Mesodermal cell (in vitro differentiated cells): ENCODE results near the gene CARD19.

Experiments
- H3K27ac ChIP-seq: 2 replicates; pipeline ENCODE4 v1.7.0; 2013; ENCODE audit warnings: mild to moderate bottlenecking, low read depth, low read length, moderate library complexity; ENCODE audit not compliant: severe bottlenecking
- H3K36me3 ChIP-seq: 2 replicates; pipeline ENCODE4 v1.7.1; 2013; ENCODE audit warnings: mild to moderate bottlenecking, low read length, moderate library complexity; ENCODE audit not compliant: control insufficient read depth, insufficient read depth
- H3K4me1 ChIP-seq: one replicate; pipeline ENCODE4 v1.7.1; 2013; ENCODE audit warnings: mild to moderate bottlenecking, low read length; ENCODE audit not compliant: insufficient read depth, control insufficient read depth, poor library complexity, severe bottlenecking
- H3K4me3 ChIP-seq: 2 replicates; pipeline ENCODE4 v1.7.0; 2013; ENCODE audit warnings: low read length, control low read depth, mild to moderate bottlenecking; ENCODE audit not compliant: insufficient read depth, poor library complexity, severe bottlenecking; ENCODE audit errors: extremely low read depth
- H3K9me3 ChIP-seq: 2 replicates; pipeline ENCODE4 v1.7.1; 2013; ENCODE audit warnings: mild to moderate bottlenecking, low read length, moderate library complexity; ENCODE audit not compliant: control insufficient read depth
- WGBS, 2 experiments: methylation state at CpG; one replicate each; pipeline ENCODE4 v1.1.5; 2013; ENCODE audit warnings: missing lambda C conversion rate in 2 of 2; ENCODE audit not compliant: insufficient coverage in 2 of 2; 5-methylcytosine and 5-hydroxymethylcytosine counted together

Gene CARD19

DNA sequence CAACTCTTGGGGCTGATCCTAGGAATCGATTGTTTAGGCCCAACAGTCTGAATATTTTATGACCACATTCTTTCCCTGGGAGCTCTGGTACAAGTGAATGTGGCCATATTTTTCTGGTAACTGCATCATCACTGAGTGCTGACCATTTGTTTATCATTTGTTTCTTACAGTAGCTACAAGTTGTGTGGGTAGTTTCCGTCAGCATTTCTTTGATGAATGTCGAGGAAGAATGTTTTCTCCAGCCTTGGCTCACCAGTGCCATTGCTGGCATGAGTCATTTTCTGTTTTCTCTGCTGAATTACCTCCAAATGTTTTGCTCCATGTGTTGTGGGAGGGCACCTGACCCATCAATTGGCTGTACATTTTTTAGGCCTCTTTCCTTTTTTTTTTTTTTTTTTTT is 14.1 kb upstream of the CARD19 start:
- Histone ChIP-seq H3K9me3 (no peaks in the 10 kb centered on the region), H3K4me3 (no peak overlapping the region), H3K27ac (no peak overlapping the region), H3K4me1 (no peaks in the 10 kb centered on the region), H3K36me3 (no peaks in the 10 kb centered on the region)
- 92 to 100% methylated on average over 2 to 3 of the region's 3 CpGs for WGBS, 2 experiments

DNA sequence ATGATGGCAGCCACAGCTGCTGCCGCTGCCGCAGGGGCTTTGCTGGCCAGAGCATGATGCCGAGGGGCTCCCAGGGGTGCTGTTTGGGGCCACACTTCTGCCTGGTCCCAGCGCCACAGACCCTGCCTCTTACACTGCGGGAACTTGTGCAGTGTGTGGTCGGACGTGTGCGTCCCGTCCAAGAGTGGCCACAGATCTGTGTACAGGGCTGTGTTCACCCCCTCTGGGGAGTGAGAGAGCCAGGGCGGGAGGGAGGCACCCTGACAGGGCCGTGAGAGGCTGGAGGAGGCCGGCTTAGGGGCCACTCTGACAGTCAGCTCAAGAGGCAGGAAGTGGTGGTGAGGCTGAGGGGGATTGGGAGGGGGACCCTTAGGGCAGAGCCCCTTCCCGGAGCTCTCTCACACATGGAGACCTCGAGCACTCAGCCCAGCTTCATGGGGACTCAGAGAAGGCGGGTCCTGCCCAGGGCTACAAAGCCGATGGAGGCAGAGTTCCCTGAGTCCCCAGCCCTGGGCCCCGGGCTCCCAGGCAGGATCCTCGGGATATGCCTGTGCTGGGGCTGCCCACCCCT is 13.1 kb upstream of the CARD19 start:
- WGBS, 2 experiments, result 79 to 90% methylated on average over 14 to 18 of the region's 18 CpGs
- Histone ChIP-seq H3K4me1 (no peaks in the 10 kb centered on the region), H3K27ac (no peak overlapping the region), H3K4me3 (no peak overlapping the region), H3K9me3 (no peaks in the 10 kb centered on the region), H3K36me3 (no peaks in the 10 kb centered on the region)

DNA sequence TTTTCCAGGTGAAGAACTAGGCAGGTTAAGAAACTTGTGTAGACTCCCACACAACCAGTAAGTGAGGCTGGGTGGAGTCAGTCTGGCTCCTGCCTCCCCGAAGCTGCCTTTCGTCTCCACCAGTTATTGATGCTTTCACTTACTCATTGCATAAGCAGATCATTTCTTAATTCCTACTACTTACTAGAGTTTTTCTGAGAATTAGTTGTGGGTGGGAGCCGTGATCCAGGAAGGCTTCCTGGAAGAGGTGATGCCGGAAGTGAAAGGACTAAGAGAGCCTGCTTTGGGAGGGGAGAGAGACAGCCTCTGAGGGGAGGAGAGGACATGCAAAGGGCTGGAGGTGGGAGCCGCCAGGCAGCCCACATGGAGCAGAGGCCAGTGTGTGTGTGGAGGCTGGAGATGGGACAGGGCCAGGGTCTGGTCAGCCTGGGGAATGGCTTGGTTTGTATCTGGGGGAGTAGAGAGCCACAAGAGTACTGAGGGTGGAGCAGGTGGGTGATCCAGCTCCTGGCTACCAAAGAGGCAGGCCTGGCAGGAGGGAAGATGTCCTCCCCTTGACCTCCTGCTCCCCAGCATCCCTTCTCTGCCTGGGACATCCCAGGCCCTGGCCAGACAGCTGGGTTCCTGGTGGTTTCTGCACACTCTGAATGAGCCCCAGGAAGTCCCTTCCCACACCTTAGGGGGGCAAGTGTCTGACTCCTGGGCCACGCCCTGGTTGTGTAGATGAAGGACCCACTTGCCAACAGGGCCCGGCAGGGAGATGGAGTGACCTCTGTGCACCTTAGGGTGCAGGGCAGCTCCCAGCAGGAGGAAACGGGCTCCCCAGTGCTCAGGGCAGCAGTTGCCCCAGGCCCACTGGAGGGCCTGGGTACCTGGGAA is 12.2 kb upstream of the CARD19 start:
- no peaks in the 10 kb centered on the region for H3K36me3 ChIP-seq
- no peak overlapping the region for H3K27ac ChIP-seq
- no peaks in the 10 kb centered on the region for H3K9me3 ChIP-seq
- 87 to 94% methylated on average over 4 to 6 of the region's 8 CpGs for WGBS, 2 experiments
- H3K4me3 ChIP-seq, result no peak overlapping the region
- no peaks in the 10 kb centered on the region for H3K4me1 ChIP-seq

DNA sequence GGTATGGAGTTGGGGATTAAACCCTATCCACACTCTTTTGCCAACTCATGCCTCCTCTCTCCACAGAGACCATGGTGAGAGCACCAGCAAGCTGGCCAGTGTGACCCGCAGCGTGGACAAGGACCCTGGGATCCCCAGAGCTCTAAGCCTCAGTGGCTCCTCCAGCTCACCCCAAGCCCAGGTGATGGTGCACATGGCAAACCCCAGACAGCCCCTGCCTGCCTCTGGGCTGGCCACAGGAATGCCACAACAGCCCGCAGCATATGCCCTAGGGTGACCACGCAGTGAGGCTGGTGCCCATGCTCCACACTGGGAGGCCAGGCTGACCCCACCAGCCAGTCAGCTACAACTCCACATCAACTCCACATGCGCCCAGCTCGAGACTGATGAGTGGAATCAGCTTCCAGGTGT is 11.5 kb upstream of the CARD19 start:
- no peaks in the 10 kb centered on the region for H3K4me1 ChIP-seq
- no peaks in the 10 kb centered on the region for H3K9me3 ChIP-seq
- no peaks in the 10 kb centered on the region for H3K36me3 ChIP-seq
- WGBS, 2 experiments, result 88 to 96% methylated on average over 4 to 6 of the region's 6 CpGs
- no peak overlapping the region for H3K27ac ChIP-seq
- no peak overlapping the region for H3K4me3 ChIP-seq

DNA sequence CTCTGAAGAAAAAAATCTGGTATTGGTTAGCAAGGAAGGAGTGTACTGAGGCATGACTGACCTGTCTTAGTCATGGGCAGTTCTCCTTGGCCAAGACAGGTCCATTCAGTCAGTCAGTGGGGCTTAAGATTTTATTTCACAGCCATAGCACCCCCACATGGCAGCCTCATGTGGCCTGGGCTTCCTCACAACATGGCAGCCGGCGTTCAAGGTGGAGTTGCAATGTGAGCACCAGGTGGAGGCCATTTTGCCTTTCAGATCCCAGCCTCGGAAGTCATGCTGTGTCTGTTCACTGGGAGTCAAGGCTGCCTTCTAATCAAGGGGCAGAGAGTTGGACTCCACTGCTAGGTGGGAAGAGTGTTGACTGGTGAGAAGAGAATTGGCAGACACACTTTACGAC is 10.3 kb upstream of the CARD19 start:
- H3K4me3 ChIP-seq, result no peak overlapping the region
- peaks cover under 1% of the 10 kb centered on the region for H3K9me3 ChIP-seq
- no peaks in the 10 kb centered on the region for H3K36me3 ChIP-seq
- WGBS, 2 experiments, result 90 to 100% methylated on average over 3 of the region's 4 CpGs
- H3K4me1 ChIP-seq, result no peaks in the 10 kb centered on the region
- H3K27ac ChIP-seq, result no peak overlapping the region

DNA sequence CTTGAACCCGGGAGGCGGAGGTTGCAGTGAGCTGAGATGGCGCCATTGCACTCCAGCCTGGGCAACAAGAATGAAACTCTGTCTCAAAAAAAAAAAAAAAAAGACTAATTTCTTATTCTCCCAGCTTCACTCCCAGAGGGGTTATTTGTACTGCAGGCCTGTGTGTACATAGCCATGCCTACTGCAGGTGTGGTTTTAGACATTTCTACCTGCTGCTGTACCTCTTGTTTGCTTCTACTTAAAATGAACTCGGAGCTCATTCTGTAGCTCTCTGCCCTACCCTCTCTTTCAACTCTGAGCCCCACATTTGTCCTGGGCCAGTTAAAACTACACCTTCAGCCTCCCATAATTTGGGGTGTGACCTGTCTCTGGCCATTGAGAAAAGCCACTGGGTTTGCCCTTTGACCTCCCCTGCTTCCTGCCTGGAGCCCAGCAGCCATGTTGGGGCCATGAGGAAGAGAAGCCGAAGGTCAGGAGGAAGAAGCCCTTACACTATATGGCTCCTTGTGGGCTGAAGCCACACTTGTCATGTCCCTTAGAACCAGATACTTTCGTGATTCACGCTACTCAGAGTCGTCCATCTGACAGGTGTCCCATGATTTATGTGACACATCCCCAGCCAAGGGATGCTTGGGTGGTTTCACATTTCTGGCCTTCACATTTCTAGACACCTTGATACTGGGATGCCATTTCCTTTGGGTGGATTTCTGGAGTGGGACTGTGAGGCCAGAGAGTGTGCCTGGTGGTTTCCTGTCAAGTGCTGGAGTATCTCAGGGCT is 9.4 kb upstream of the CARD19 start:
- Histone ChIP-seq H3K27ac (no peak overlapping the region), H3K4me1 (no peaks in the 10 kb centered on the region), H3K4me3 (no peak overlapping the region), H3K36me3 (no peaks in the 10 kb centered on the region), H3K9me3 (peaks cover 10% of the 10 kb centered on the region)
- 95 to 96% methylated on average over 2 to 7 of the region's 8 CpGs for WGBS, 2 experiments

DNA sequence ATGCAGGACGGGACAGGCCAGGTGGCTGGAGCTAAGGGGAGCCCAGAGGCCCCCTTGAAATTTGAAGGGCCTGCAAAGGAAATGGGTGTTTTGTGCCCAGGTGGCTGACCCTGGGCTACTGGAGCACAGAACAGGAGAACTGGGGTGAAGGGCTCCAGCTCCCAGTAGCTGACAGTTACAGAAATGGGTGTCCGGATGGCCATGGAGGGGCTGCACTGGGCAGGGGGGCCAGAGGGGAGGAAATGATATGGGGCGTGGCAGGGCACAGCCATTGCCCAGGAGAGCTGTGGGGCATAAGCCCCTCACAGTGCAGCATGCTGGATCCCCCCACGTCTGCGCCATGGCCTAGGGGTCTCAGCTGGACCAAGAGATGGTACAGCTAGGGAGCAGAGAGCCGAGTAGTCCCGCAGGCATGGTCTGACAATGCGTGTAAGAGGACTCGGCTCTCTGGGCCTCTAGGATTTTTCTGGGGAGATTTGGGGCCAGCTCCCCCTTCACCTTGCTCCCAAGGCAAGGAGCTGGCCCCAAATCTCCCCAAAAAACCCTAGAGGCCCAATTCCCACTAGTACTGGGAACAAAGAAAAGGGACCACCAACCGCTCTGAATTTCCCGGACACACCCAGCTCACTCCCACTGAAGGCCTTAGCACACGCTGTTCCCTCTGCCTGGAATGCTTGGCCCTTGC is 7.9 kb upstream of the CARD19 start:
- Histone ChIP-seq H3K9me3 (peaks cover 10% of the 10 kb centered on the region), H3K36me3 (no peaks in the 10 kb centered on the region), H3K4me1 (no peaks in the 10 kb centered on the region), H3K4me3 (no peak overlapping the region), H3K27ac (no peak overlapping the region)
- WGBS, 2 experiments, result 92 to 96% methylated on average over 10 to 12 of the region's 12 CpGs

DNA sequence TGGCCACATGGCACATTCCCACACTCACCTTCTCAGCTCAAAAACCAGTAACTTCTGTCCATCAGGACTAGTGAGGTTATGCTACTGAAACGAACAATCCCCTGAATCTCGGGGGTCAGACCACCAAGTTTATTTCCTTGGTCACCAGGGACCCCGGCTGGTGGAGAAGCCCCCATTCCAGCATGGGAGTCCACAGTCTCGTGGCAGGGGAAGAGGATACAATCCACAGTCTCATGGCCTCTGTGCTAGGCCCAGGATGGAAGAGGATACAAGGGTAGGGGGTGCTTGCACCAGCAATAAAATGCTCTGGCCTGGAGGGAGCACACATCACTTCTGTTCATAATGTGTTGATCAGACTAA is 7.4 kb upstream of the CARD19 start:
- Histone ChIP-seq H3K27ac (no peak overlapping the region), H3K9me3 (peaks cover 10% of the 10 kb centered on the region), H3K4me3 (no peak overlapping the region), H3K36me3 (no peaks in the 10 kb centered on the region), H3K4me1 (no peaks in the 10 kb centered on the region)
- 89 to 94% methylated on average over 3 to 4 of the region's 4 CpGs for WGBS, 2 experiments

DNA sequence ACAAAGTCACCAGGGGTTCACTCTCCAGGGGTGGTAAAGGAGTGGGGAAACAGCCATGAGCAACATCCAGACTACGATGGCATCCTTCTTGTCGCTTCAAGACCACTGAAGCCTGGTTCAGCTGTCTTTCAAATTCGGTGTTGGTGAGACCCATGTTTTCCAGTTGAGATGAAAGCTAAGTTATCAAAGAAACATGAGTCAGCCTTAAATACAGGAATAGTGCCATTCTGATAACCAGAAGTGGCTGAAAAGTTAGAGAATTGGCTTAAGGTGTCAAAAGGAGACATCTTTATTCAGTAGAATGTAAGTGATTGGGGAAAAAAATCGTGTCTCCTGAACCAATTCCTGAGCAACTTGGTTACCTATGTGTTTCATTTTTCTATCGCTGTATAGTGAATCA is 7.0 kb upstream of the CARD19 start:
- Histone ChIP-seq H3K9me3 (peaks cover 10% of the 10 kb centered on the region), H3K27ac (no peak overlapping the region), H3K36me3 (no peaks in the 10 kb centered on the region), H3K4me3 (no peak overlapping the region), H3K4me1 (no peaks in the 10 kb centered on the region)
- 88 to 98% methylated on average over 4 to 5 of the region's 5 CpGs for WGBS, 2 experiments

DNA sequence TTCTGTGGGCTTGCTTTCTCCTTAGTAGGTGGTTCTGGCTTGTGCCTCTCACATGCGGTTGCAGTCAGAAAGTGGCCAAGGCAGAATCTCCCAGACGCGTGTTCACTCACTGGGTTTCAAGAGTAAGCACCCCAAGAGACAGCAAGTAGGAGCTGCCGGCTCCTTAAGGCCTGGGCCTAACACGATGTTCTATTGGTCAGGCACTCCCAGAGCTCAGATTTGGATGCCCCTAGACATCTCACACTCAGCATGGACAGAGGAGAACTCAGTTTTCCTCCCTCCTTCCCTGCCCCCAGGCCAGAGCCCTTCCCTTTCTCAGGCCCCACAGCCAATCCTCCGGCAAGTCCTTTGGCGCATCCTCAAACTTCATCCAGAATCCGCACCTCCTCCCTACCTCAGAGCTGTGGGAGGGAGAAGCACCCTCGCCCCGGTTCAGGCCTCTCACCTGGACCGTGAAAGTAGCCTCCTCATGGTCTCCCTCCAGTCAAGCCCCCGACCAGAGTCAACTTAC is 6.5 kb upstream of the CARD19 start:
- Histone ChIP-seq H3K27ac (no peak overlapping the region), H3K9me3 (peaks cover 10% of the 10 kb centered on the region), H3K4me3 (no peak overlapping the region), H3K4me1 (no peaks in the 10 kb centered on the region), H3K36me3 (no peaks in the 10 kb centered on the region)
- WGBS, 2 experiments, result 95% methylated on average over 8 to 11 of the region's 12 CpGs
